ENCODE results near the gene GAMT. TPM values are rescaled to one million over a fixed set of nuclear protein-coding genes. Genes with fewer than 3 reads are reported as not detected.

Gene GAMT
- total and polyA plus RNA-seq, 2 of the 13 experiments (the other 11 are each of a cell fraction or from before 2014, with no cell fraction given), result 115 to 124 TPM

DNA sequence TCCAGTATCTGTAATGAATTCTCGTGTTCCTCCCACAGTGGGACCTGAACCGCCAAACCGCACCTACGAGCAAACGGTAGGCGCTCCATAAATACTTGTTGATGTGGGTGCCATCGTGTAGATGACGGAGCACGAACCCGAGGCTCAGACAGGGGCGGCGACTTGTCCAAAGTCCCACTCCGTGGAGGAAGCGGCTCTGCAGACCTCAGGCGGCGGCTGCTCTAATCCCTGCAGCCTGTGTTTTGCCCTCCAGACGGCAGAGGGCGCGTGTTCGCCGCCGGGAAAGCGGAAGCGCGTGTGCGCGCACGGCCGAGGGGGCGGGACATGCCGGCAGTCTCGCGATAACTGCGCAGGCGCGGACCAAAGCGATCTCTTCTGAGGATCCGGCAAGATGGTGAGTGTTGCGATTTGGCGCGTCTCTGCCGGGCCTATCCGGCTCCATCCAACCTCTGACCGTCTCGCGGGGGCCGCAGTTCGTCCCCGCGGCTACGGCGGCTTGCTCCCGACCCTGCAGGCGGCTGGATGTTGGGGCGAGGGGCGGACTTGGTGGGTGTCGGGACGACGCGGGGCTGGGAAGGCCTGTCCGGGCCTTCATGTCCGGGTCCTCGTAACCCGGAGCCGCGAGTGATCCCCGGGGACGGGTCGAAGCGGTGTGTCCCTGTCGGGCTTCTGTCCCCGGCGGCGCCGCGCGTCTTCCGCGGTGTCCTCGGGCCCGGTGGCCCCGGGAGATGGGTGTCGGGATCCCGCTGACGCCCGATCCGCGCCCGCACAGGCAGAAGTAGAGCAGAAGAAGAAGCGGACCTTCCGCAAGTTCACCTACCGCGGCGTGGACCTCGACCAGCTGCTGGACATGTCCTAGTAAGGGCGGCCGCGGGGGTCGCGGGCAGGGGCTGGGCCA lies 36.9 kb upstream of the GAMT start, which contains the start of gene RPS15 (continued):
- TF ChIP-seq, protein P1, sequence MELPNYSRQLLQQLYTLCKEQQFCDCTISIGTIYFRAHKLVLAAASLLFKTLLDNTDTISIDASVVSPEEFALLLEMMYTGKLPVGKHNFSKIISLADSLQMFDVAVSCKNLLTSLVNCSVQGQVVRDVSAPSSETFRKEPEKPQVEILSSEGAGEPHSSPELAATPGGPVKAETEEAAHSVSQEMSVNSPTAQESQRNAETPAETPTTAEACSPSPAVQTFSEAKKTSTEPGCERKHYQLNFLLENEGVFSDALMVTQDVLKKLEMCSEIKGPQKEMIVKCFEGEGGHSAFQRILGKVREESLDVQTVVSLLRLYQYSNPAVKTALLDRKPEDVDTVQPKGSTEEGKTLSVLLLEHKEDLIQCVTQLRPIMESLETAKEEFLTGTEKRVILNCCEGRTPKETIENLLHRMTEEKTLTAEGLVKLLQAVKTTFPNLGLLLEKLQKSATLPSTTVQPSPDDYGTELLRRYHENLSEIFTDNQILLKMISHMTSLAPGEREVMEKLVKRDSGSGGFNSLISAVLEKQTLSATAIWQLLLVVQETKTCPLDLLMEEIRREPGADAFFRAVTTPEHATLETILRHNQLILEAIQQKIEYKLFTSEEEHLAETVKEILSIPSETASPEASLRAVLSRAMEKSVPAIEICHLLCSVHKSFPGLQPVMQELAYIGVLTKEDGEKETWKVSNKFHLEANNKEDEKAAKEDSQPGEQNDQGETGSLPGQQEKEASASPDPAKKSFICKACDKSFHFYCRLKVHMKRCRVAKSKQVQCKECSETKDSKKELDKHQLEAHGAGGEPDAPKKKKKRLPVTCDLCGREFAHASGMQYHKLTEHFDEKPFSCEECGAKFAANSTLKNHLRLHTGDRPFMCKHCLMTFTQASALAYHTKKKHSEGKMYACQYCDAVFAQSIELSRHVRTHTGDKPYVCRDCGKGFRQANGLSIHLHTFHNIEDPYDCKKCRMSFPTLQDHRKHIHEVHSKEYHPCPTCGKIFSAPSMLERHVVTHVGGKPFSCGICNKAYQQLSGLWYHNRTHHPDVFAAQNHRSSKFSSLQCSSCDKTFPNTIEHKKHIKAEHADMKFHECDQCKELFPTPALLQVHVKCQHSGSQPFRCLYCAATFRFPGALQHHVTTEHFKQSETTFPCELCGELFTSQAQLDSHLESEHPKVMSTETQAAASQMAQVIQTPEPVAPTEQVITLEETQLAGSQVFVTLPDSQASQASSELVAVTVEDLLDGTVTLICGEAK (IDR thresholded peaks at IDR 0.05), result no peak
- TF ChIP-seq, protein P1 (CRISPR knock-in tag; IDR thresholded peaks at IDR 0.05), result peak; percentile 76; the same call in 1 of the 2 replicates
- TF ChIP-seq, protein P2, sequence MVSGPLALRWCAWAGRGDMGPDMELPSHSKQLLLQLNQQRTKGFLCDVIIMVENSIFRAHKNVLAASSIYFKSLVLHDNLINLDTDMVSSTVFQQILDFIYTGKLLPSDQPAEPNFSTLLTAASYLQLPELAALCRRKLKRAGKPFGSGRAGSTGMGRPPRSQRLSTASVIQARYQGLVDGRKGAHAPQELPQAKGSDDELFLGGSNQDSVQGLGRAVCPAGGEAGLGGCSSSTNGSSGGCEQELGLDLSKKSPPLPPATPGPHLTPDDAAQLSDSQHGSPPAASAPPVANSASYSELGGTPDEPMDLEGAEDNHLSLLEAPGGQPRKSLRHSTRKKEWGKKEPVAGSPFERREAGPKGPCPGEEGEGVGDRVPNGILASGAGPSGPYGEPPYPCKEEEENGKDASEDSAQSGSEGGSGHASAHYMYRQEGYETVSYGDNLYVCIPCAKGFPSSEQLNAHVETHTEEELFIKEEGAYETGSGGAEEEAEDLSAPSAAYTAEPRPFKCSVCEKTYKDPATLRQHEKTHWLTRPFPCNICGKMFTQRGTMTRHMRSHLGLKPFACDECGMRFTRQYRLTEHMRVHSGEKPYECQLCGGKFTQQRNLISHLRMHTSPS (CRISPR knock-in tag; IDR thresholded peaks at IDR 0.05; ENCODE audit: low read depth), result no peak
- TF ChIP-seq JDP2 (CRISPR knock-in tag; IDR thresholded peaks at IDR 0.05; ENCODE audit: borderline replicate concordance) (peak; percentile 49; the same call in 1 of the 2 replicates), TEAD2 (CRISPR knock-in tag; IDR thresholded peaks at IDR 0.05) (peak; percentile 71; the same call in 1 of the 2 replicates), AKAP8 (CRISPR knock-in tag; IDR thresholded peaks at IDR 0.05) (peak; percentile 94), ZNF563 (CRISPR knock-in tag; IDR thresholded peaks at IDR 0.05) (peak; percentile 91), YEATS2 (CRISPR knock-in tag; IDR thresholded peaks at IDR 0.05; ENCODE audit: borderline replicate concordance) (peak; percentile 100), ZNF430 (CRISPR knock-in tag; IDR thresholded peaks at IDR 0.05) (peak; percentile 68), ZNF761 (CRISPR knock-in tag; conservative IDR thresholded peaks at IDR 0.05) (peak; percentile 71; the same call in 1 of the 2 replicates), MYC (CRISPR knock-in tag; IDR thresholded peaks at IDR 0.05; ENCODE audit: borderline replicate concordance) (peak; percentile 98), ZNF598 (CRISPR knock-in tag; IDR thresholded peaks at IDR 0.05; ENCODE audit: borderline replicate concordance) (peak; percentile 62; the same call in 1 of the 2 replicates), ZNF160 (CRISPR knock-in tag; IDR thresholded peaks at IDR 0.05) (0 out of 2 replicates have a peak, but pooled peaks have one; percentile 62), ZFP1 (CRISPR knock-in tag; IDR thresholded peaks at IDR 0.05) (peak; percentile 94), ATF1 (CRISPR knock-in tag; IDR thresholded peaks at IDR 0.05) (peak; percentile 85), THAP8 (CRISPR knock-in tag; IDR thresholded peaks at IDR 0.05; ENCODE audit: borderline replicate concordance) (peak; percentile 78; the same call in 1 of the 2 replicates), RARA (CRISPR knock-in tag; IDR thresholded peaks at IDR 0.05) (peak; percentile 58; the same call in 1 of the 2 replicates)

Data from HepG2 (cell line).